ENCODE measurements around the gene PGM1.

PGM1 gene

DNA sequence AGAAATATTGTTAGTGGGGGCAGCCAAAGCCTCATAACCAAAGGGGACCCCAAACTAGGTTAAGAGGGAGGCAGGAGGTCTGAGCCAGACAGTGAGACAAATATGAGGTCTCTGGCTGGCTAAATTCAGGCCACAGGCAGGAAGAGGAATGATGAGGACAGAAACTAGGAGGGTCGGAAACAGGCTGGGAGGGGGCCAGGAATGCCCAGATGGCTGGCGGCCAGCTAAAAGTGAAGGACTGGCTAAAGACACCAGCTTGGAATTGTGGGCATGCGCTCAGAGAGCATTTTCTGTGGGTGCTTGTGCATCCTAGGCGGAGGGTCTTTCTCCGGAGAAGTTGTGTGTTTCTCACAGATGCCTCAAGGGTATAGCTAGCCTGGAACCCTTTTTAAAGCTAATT, 77.0 kb downstream of the PGM1 start:
- H3K27me3 ChIP-seq (replicated peaks in 2 of 5; ENCODE audit: control insufficient read depth in 4 of 5, insufficient read depth in 5 of 5, low read length in 4 of 5), result no peaks in the 10 kb centered on the region
- CTCF ChIA-PET, result interaction anchor here (1.8 kb wide), 1 partner anchor 572 kb away, joined by 5 read pairs; no protein-coding TSS in a partner anchor
- no peaks in the 10 kb centered on the region for H3K4me1 ChIP-seq (ENCODE audit: control extremely low read depth in 1 of 4, control insufficient read depth in 4 of 4, insufficient read depth in 4 of 4, low read length in 3 of 4)
- no peak overlapping the region for H3K27ac ChIP-seq (ENCODE audit: insufficient read depth in 1 of 2, low read depth in 1 of 2, low read length in 2 of 2, poor library complexity in 1 of 2, severe bottlenecking in 2 of 2)
- POLR2A ChIA-PET, result no interaction called here
- H3K4me3 ChIP-seq (ENCODE audit: control insufficient read depth in 1 of 7, extremely low read depth in 1 of 7, insufficient read depth in 4 of 7, low read depth in 2 of 7, low read length in 6 of 7), result no peak overlapping the region
- H3K36me3 ChIP-seq (ENCODE audit: control insufficient read depth in 4 of 4, insufficient read depth in 4 of 4, low read length in 3 of 4), result no peaks in the 10 kb centered on the region
- 100% methylated on average over 5 of the region's 5 CpGs for WGBS (ENCODE audit: insufficient coverage)
- peaks cover 0 to 9% (median 0%) of the 10 kb centered on the region in 5 experiments for H3K9me3 ChIP-seq (ENCODE audit: control extremely low read depth in 1 of 5, control insufficient read depth in 4 of 5, insufficient read depth in 2 of 5, low read depth in 1 of 5, low read length in 4 of 5)
- no peak for DNase-seq

DNA sequence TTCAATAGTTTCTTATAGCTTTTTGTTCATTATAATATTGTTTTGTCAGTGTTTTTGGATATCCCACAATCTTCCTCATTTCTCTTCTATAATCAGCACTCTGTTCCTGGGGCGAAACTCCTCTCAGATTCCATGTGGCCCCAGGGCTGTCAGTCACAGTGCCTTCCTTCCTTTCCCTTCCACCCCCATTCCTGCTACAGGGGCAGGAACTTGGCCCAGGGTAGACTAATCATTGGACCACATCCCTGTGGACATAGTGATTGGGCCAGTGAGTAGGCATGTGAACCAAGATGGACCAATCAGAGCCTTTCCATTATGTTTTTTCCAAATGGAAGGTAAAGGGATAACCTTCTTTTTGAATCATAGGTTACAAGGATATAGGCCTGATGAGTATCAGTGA, 78.3 kb downstream of the PGM1 start:
- ChIA-PET POLR2A (no interaction called here), CTCF (interaction anchor here (1.7 to 1.8 kb wide), 2 partner anchors 20 to 571 kb away, joined by 4 to 5 read pairs; no protein-coding TSS in a partner anchor)
- DNase-seq, result no peak
- H3K27me3 ChIP-seq (replicated peaks in 2 of 5; ENCODE audit: control insufficient read depth in 4 of 5, insufficient read depth in 5 of 5, low read length in 4 of 5), result no peaks in the 10 kb centered on the region
- 80% methylated on average over 1 of the region's 1 CpG for WGBS (ENCODE audit: insufficient coverage)
- H3K9me3 ChIP-seq (ENCODE audit: control extremely low read depth in 1 of 5, control insufficient read depth in 4 of 5, insufficient read depth in 2 of 5, low read depth in 1 of 5, low read length in 4 of 5), result no peaks in the 10 kb centered on the region
- no peaks in the 10 kb centered on the region for H3K36me3 ChIP-seq (ENCODE audit: control insufficient read depth in 4 of 4, insufficient read depth in 4 of 4, low read length in 3 of 4)
- no peaks in the 10 kb centered on the region for H3K4me1 ChIP-seq (ENCODE audit: control extremely low read depth in 1 of 4, control insufficient read depth in 4 of 4, insufficient read depth in 4 of 4, low read length in 3 of 4)
- no peak overlapping the region for H3K4me3 ChIP-seq (ENCODE audit: control insufficient read depth in 1 of 7, extremely low read depth in 1 of 7, insufficient read depth in 4 of 7, low read depth in 2 of 7, low read length in 6 of 7)
- H3K27ac ChIP-seq (ENCODE audit: insufficient read depth in 1 of 2, low read depth in 1 of 2, low read length in 2 of 2, poor library complexity in 1 of 2, severe bottlenecking in 2 of 2), result no peak overlapping the region

DNA sequence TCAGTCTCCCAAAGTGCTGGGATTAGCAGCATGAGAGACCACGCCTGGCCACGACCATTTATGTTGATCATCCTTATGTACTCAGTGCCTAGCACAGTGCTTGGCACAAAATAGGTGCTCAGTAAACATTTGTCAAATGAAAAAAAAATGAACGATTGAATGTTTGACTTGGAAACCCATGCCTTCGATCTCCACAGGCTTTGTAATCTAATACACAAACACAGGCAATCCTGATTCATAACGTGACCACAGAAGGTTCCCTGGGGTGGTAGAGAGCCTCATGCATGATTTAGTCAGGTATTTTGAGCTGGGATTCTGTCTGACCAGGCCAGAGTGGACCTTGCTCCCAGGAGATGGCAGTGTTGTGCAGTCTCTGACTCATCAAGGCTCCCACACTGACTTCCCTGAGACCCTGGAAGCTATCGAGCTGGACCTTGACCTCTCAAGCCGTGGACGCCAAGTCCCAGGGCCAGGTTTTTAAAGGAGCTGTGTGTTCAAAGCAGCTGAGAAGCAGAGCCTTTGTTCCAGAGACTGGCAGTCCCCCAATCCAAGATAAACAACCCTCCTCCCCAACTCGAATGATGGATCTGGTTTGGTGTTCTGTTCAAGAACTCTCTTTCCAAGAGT, 81.1 kb downstream of the PGM1 start:
- ChIA-PET CTCF (interaction anchor here (1.1 to 2.3 kb wide), 4 partner anchors 9 to 572 kb away, joined by 3 to 7 read pairs (median 4); no protein-coding TSS in a partner anchor), POLR2A (no interaction called here)
- Histone ChIP-seq H3K4me1 (ENCODE audit: control extremely low read depth in 1 of 4, control insufficient read depth in 4 of 4, insufficient read depth in 4 of 4, low read length in 3 of 4) (no peaks in the 10 kb centered on the region), H3K27me3 (replicated peaks in 2 of 5; ENCODE audit: control insufficient read depth in 4 of 5, insufficient read depth in 5 of 5, low read length in 4 of 5) (no peaks in the 10 kb centered on the region), H3K4me3 (ENCODE audit: control insufficient read depth in 1 of 7, extremely low read depth in 1 of 7, insufficient read depth in 4 of 7, low read depth in 2 of 7, low read length in 6 of 7) (no peak overlapping the region), H3K36me3 (ENCODE audit: control insufficient read depth in 4 of 4, insufficient read depth in 4 of 4, low read length in 3 of 4) (no peaks in the 10 kb centered on the region), H3K9me3 (ENCODE audit: control extremely low read depth in 1 of 5, control insufficient read depth in 4 of 5, insufficient read depth in 2 of 5, low read depth in 1 of 5, low read length in 4 of 5) (peaks cover 0 to 2% (median 0%) of the 10 kb centered on the region in 5 experiments), H3K27ac (ENCODE audit: insufficient read depth in 1 of 2, low read depth in 1 of 2, low read length in 2 of 2, poor library complexity in 1 of 2, severe bottlenecking in 2 of 2) (no peak overlapping the region)
- DNase-seq, result peak; percentile 19 to 46 (median 37)
- WGBS (ENCODE audit: insufficient coverage), result 84% methylated on average over 6 of the region's 9 CpGs

DNA sequence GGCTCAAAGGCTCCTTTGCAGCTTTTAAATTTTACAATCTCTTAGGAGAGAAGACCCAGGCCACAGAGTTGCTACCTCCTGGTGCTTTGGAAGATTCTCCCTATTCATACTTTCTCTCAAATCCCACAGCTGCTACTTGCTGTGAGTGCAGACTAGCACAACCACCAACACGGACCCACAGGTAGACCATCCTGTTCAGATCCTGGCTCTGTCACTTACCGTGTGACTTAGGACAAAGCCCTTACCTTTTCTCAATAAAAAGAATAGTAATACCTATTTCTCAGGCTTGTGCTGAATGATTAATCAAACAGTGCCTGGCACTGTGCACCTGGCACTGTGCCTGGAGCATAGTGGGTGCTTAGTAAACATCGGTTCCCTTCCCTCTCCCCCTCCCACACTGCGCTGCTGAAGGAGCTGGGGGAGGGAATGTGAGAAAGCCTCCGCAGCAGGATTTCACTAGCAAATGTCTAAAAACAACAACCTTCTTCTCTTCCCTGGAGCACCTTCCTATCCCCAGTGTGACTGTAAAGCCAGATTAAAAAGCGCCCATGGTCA, 81.7 kb downstream of the PGM1 start:
- peaks cover 0 to 6% (median 0%) of the 10 kb centered on the region in 5 experiments for H3K9me3 ChIP-seq (ENCODE audit: control extremely low read depth in 1 of 5, control insufficient read depth in 4 of 5, insufficient read depth in 2 of 5, low read depth in 1 of 5, low read length in 4 of 5)
- WGBS (ENCODE audit: insufficient coverage), result 84% methylated on average over 5 of the region's 6 CpGs
- no peak overlapping the region for H3K4me3 ChIP-seq (ENCODE audit: control insufficient read depth in 1 of 7, extremely low read depth in 1 of 7, insufficient read depth in 4 of 7, low read depth in 2 of 7, low read length in 6 of 7)
- H3K4me1 ChIP-seq (ENCODE audit: control extremely low read depth in 1 of 4, control insufficient read depth in 4 of 4, insufficient read depth in 4 of 4, low read length in 3 of 4), result no peaks in the 10 kb centered on the region
- POLR2A ChIA-PET, result no interaction called here
- H3K27ac ChIP-seq (ENCODE audit: insufficient read depth in 1 of 2, low read depth in 1 of 2, low read length in 2 of 2, poor library complexity in 1 of 2, severe bottlenecking in 2 of 2), result no peak overlapping the region
- CTCF ChIA-PET, result interaction anchor here (1.1 to 2.3 kb wide), 4 partner anchors 9 to 572 kb away, joined by 3 to 7 read pairs (median 4); no protein-coding TSS in a partner anchor
- no peak for DNase-seq
- H3K27me3 ChIP-seq (replicated peaks in 2 of 5; ENCODE audit: control insufficient read depth in 4 of 5, insufficient read depth in 5 of 5, low read length in 4 of 5), result no peaks in the 10 kb centered on the region
- H3K36me3 ChIP-seq (ENCODE audit: control insufficient read depth in 4 of 4, insufficient read depth in 4 of 4, low read length in 3 of 4), result no peaks in the 10 kb centered on the region

DNA sequence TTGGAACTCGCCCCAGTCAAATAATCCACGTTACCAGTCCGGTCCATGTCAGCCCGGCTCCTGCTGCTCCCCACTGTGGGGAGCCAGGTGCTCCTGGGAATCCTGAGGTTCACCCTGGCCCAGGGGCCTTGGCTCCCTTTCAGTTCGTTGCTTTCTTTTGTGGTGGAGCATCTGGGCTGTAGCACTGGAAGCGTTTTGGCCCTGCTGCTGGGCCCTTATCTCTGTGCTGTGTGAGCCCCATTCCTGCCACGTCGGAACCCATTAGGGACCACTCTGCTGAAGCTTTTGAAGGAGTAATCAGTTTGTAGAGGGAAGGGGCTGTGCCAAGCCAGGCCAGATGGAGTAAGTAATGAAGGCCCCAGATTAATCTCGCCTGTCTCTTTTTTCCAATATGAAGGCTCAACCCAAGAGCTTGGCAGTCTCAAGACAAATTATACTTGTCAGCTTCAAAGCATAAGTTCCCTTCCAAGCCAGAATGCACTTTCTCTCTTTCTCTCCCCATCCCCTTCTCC, 82.3 kb downstream of the PGM1 start:
- H3K4me1 ChIP-seq (ENCODE audit: control extremely low read depth in 1 of 4, control insufficient read depth in 4 of 4, insufficient read depth in 4 of 4, low read length in 3 of 4), result no peaks in the 10 kb centered on the region
- H3K27me3 ChIP-seq (replicated peaks in 2 of 5; ENCODE audit: control insufficient read depth in 4 of 5, insufficient read depth in 5 of 5, low read length in 4 of 5), result no peaks in the 10 kb centered on the region
- H3K27ac ChIP-seq (ENCODE audit: insufficient read depth in 1 of 2, low read depth in 1 of 2, low read length in 2 of 2, poor library complexity in 1 of 2, severe bottlenecking in 2 of 2), result no peak overlapping the region
- DNase-seq, result no peak
- WGBS (ENCODE audit: insufficient coverage), result 92% methylated on average over 9 of the region's 9 CpGs
- POLR2A ChIA-PET, result no interaction called here
- no peaks in the 10 kb centered on the region for H3K36me3 ChIP-seq (ENCODE audit: control insufficient read depth in 4 of 4, insufficient read depth in 4 of 4, low read length in 3 of 4)
- H3K9me3 ChIP-seq (ENCODE audit: control extremely low read depth in 1 of 5, control insufficient read depth in 4 of 5, insufficient read depth in 2 of 5, low read depth in 1 of 5, low read length in 4 of 5), result peaks cover 0 to 6% (median 0%) of the 10 kb centered on the region in 5 experiments
- no peak overlapping the region for H3K4me3 ChIP-seq (ENCODE audit: control insufficient read depth in 1 of 7, extremely low read depth in 1 of 7, insufficient read depth in 4 of 7, low read depth in 2 of 7, low read length in 6 of 7)
- CTCF ChIA-PET, result interaction anchor here (0.8 to 1.4 kb wide), 4 partner anchors 8 to 558 kb away, joined by 3 to 5 read pairs (median 3); no protein-coding TSS in a partner anchor

DNA sequence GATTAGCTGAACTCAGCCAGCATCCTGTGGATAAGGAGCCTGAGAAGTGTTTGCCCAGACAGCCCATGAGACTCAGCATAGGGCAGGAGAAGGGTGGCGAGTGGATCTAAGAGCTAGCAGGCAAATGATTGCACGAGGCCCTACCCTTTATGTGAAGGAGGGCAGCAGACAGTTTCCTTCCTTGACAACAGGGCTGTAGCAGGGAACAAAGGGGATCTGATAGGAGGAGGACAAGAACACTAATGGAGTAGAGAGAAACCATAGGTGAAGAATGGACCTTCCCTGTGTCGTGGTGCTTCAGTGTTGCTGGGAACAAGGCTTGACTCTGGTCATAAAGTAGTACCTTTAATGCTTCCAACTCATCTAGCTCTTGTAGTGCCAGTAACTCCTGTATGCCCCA, 84.3 kb downstream of the PGM1 start:
- CTCF ChIA-PET, result interaction anchor here (1.1 kb wide), 1 partner anchor 15 kb away, joined by 9 read pairs; no protein-coding TSS in a partner anchor

DNA sequence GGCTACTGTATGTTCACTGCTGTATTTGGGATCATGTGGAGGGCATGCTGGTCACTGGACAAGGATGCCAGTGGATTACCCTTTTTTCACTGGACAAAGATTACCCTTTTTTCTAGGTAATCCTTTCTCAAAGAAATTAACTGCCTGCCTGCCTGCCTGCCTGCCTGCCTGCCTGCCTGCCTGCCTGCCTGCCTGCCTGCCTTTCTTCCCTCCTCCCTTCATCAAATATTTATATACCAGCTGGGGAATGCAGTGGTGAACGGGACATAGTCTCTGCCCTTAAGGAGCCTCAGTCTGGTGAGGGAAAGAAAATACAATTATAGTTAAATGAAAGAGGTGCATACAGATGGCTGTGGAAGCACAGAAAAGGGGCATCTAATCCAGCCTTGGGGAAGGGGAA, 85.0 kb downstream of the PGM1 start:
- Histone ChIP-seq H3K9me3 (ENCODE audit: control extremely low read depth in 1 of 5, control insufficient read depth in 4 of 5, insufficient read depth in 2 of 5, low read depth in 1 of 5, low read length in 4 of 5) (peaks cover 0 to 6% (median 0%) of the 10 kb centered on the region in 5 experiments), H3K4me3 (ENCODE audit: control insufficient read depth in 1 of 7, extremely low read depth in 1 of 7, insufficient read depth in 4 of 7, low read depth in 2 of 7, low read length in 6 of 7) (no peak overlapping the region), H3K4me1 (ENCODE audit: control extremely low read depth in 1 of 4, control insufficient read depth in 4 of 4, insufficient read depth in 4 of 4, low read length in 3 of 4) (no peaks in the 10 kb centered on the region), H3K27me3 (replicated peaks in 2 of 5; ENCODE audit: control insufficient read depth in 4 of 5, insufficient read depth in 5 of 5, low read length in 4 of 5) (no peaks in the 10 kb centered on the region), H3K27ac (ENCODE audit: insufficient read depth in 1 of 2, low read depth in 1 of 2, low read length in 2 of 2, poor library complexity in 1 of 2, severe bottlenecking in 2 of 2) (no peak overlapping the region), H3K36me3 (ENCODE audit: control insufficient read depth in 4 of 4, insufficient read depth in 4 of 4, low read length in 3 of 4) (no peaks in the 10 kb centered on the region)
- WGBS (ENCODE audit: insufficient coverage), result 100% methylated on average over 1 of the region's 1 CpG
- DNase-seq, result no peak
- ChIA-PET CTCF (no interaction called here), POLR2A (no interaction called here)

More for the DNA sequence above, 84.3 kb downstream of the PGM1 start:
- WGBS (ENCODE audit: insufficient coverage), result 92% methylated on average over 2 of the region's 3 CpGs
- Histone ChIP-seq H3K4me3 (ENCODE audit: control insufficient read depth in 1 of 7, extremely low read depth in 1 of 7, insufficient read depth in 4 of 7, low read depth in 2 of 7, low read length in 6 of 7) (no peak overlapping the region), H3K27me3 (replicated peaks in 2 of 5; ENCODE audit: control insufficient read depth in 4 of 5, insufficient read depth in 5 of 5, low read length in 4 of 5) (no peaks in the 10 kb centered on the region), H3K36me3 (ENCODE audit: control insufficient read depth in 4 of 4, insufficient read depth in 4 of 4, low read length in 3 of 4) (no peaks in the 10 kb centered on the region), H3K9me3 (ENCODE audit: control extremely low read depth in 1 of 5, control insufficient read depth in 4 of 5, insufficient read depth in 2 of 5, low read depth in 1 of 5, low read length in 4 of 5) (peaks cover 0 to 6% (median 0%) of the 10 kb centered on the region in 5 experiments), H3K27ac (ENCODE audit: insufficient read depth in 1 of 2, low read depth in 1 of 2, low read length in 2 of 2, poor library complexity in 1 of 2, severe bottlenecking in 2 of 2) (no peak overlapping the region), H3K4me1 (ENCODE audit: control extremely low read depth in 1 of 4, control insufficient read depth in 4 of 4, insufficient read depth in 4 of 4, low read length in 3 of 4) (no peaks in the 10 kb centered on the region)
- POLR2A ChIA-PET, result no interaction called here
- no peak for DNase-seq

Data from common myeloid progenitor, CD34-positive (primary cell).